Measurements from ENCODE around the gene ADCY3. TPM values are rescaled to one million over a fixed set of nuclear protein-coding genes. Genes with fewer than 3 reads are reported as not detected.

The ADCY3 gene
- total and polyA plus RNA-seq, 3 donors from 2014 or later = 22.3 to 41.6 (median 27.9) TPM

DNA sequence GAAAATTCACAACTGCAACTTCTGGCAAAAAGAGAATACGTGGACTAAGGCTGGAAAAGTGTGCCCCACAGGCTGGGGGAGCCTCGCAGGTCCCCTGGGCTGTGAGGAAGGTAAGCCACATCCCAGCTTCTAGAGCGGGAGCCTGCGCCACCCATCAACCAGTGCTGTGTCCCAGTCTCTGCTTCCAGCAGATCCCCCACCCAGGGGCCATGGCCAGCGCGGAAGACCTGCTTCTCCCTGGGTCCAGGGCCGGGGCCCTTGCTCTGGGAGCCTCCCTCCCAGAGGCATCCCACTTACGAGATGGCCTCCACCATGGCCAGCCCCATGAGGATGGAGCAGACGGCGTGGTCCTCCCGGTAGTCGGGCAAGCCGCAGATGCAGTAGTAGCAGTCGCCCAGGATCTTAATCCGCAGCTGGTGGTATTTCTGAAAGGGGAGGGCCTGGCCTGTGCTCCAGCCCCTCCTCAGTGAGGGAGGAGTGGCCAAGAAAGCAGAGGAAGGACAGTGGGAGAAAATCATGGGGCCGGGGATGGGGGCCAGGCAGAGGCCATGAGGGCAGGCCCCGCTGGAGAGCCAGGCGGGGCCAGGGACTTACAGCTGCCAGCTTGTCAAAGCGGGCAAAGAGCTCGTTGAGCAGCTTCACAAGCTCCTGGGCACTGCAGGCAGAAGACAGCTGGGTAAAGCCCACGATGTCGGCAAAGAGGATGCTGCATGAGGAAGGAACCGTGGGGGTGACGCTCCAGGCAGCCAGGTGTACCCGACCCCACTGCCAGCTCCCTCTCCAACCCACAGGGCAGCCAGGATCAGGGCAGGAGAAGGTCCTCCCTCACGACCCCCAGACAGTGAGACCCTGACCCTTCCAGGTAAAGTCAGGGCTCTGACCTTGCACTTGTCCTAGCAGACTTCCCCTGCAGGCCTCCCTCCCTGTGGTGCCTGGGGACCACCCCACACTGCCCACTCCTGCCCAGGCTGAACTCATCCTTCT is 78.8 kb downstream of the ADCY3 start:
- H3K27me3 ChIP-seq = no peaks in the 10 kb centered on the region
- TF ChIP-seq POLR2A (IDR thresholded peaks at IDR 0.05) = no peak
- TF ChIP-seq, protein P1, sequence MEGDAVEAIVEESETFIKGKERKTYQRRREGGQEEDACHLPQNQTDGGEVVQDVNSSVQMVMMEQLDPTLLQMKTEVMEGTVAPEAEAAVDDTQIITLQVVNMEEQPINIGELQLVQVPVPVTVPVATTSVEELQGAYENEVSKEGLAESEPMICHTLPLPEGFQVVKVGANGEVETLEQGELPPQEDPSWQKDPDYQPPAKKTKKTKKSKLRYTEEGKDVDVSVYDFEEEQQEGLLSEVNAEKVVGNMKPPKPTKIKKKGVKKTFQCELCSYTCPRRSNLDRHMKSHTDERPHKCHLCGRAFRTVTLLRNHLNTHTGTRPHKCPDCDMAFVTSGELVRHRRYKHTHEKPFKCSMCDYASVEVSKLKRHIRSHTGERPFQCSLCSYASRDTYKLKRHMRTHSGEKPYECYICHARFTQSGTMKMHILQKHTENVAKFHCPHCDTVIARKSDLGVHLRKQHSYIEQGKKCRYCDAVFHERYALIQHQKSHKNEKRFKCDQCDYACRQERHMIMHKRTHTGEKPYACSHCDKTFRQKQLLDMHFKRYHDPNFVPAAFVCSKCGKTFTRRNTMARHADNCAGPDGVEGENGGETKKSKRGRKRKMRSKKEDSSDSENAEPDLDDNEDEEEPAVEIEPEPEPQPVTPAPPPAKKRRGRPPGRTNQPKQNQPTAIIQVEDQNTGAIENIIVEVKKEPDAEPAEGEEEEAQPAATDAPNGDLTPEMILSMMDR (IDR thresholded peaks at IDR 0.05) = no peak
- no peak overlapping the region for H3K27ac ChIP-seq
- H3K4me3 ChIP-seq = no peak overlapping the region
- H3K9me3 ChIP-seq = no peaks in the 10 kb centered on the region
- no peak for DNase-seq
- intact Hi-C loops (cut with DNase I; ENCODE audit: low total_unique reads) = no loop called here
- WGBS, 2 donors = 85 to 86% methylated on average over 8 to 26 of the region's 26 CpGs
- H3K4me1 ChIP-seq = no peaks in the 10 kb centered on the region
- no peaks in the 10 kb centered on the region for H3K36me3 ChIP-seq (ENCODE audit: low read depth, missing control alignments)

DNA sequence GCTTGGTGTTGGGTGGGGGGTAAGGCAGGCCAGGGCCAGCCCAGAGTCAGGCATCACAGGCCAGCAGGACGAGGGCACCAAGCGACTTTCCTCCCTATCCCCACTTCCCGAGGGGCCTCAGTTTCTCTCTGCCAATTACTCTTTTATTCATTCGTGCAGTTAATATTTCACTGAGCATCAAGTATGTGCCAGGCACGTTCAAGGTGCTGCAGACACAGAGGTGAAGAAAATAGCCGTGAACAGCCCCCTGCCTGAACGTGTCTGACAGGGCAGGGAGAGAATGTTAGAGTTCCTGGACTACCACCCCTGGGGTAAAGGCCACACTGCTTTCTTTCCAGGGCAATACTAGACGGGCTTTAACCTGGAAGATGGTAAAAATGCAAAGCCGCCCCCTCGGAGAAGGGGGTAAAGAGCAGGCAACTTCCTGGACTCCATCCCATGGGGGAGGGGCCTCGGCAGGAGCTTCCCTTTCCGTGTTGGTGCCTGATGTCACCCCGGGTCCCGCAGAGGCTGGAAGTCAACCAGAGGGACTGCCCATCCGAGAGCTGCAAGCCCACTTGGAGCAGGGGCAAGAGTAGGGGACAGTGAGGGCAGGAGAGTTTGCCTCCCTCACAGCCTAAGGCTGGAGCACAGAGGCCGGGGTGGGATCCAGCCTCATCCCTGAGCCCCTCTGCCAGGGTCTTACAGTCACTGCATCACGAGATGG is 79.7 kb downstream of the ADCY3 start:
- Histone ChIP-seq H3K4me1 (no peaks in the 10 kb centered on the region), H3K27me3 (no peaks in the 10 kb centered on the region), H3K9me3 (no peaks in the 10 kb centered on the region), H3K4me3 (no peak overlapping the region), H3K27ac (no peak overlapping the region), H3K36me3 (ENCODE audit: low read depth, missing control alignments) (no peaks in the 10 kb centered on the region)
- TF ChIP-seq POLR2A (IDR thresholded peaks at IDR 0.05) = no peak
- TF ChIP-seq, protein P1 (IDR thresholded peaks at IDR 0.05) = no peak
- intact Hi-C loops (cut with DNase I; ENCODE audit: low total_unique reads) = no loop called here
- 83 to 88% methylated on average over 16 to 17 of the region's 17 CpGs for WGBS, 2 donors
- DNase-seq = no peak

DNA sequence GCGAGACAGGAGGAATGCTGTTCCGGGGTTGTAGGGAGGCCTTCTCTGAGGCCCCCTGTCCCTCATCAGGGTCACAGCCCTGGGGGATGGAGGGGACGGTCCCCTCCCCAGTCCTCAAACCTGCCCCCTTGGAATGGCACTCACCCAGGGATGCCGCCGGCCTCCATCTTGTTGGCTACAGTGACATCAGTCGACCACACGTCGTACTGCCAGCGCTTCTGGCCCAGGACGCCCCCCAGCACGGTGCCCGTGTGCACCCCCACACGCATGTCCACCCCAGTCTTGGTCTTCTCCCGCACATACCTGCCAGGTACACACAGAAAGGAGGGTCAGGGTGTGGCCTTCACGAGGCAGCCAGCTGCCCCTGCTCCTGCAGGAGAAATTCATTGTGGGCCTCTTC is 80.3 kb downstream of the ADCY3 start:
- Histone ChIP-seq H3K4me3 (no peak overlapping the region), H3K36me3 (ENCODE audit: low read depth, missing control alignments) (no peaks in the 10 kb centered on the region), H3K27ac (no peak overlapping the region), H3K9me3 (no peaks in the 10 kb centered on the region), H3K27me3 (no peaks in the 10 kb centered on the region), H3K4me1 (no peaks in the 10 kb centered on the region)
- no peak for DNase-seq
- intact Hi-C loops (cut with DNase I; ENCODE audit: low total_unique reads) = no loop called here
- TF ChIP-seq, protein P1 (IDR thresholded peaks at IDR 0.05) = no peak
- no peak for TF ChIP-seq POLR2A (IDR thresholded peaks at IDR 0.05)
- WGBS, 2 donors = 92 to 99% methylated on average over 14 to 15 of the region's 15 CpGs

DNA sequence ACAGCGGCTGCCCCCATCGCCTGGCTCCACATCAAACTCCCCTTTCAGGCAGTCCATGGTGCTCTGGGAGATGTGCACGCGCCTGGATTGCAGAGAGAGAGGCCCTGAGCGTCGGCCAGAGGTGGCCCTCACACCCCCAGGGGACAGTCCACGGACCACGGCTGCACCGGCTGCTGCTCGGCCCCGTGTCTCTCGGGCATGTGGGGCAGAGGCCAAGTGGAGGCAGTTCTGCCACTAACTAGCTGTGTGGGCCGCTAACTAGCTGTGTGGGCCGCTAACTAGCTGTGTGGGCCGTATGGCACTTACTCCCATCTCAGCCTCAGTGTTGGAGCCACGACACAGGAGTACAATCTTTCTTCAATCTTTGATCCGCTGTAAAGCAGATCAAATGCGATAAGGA is 81.5 kb downstream of the ADCY3 start:
- Histone ChIP-seq H3K4me1 (no peaks in the 10 kb centered on the region), H3K9me3 (no peaks in the 10 kb centered on the region), H3K36me3 (ENCODE audit: low read depth, missing control alignments) (no peaks in the 10 kb centered on the region), H3K4me3 (no peak overlapping the region), H3K27me3 (no peaks in the 10 kb centered on the region), H3K27ac (no peak overlapping the region)
- TF ChIP-seq POLR2A (IDR thresholded peaks at IDR 0.05) = no peak
- TF ChIP-seq, protein P1 (IDR thresholded peaks at IDR 0.05) = no peak
- WGBS, 2 donors = 89 to 95% methylated on average over 18 of the region's 18 CpGs
- intact Hi-C loops (cut with DNase I; ENCODE audit: low total_unique reads) = no loop called here
- DNase-seq = no peak
